NCI-H1048 (cell line): ENCODE results near the gene RAI14.
"Not testable (repeated sequence)": the region's sequence is repeated elsewhere in the genome, so short reads cannot be mapped to it uniquely, and the experiment has no call there.

Experiments
- DNase-seq: peaks from one replicate; lab custom pipeline; 2025; lab: John Stamatoyannopoulos, UW

The RAI14 gene

DNA sequence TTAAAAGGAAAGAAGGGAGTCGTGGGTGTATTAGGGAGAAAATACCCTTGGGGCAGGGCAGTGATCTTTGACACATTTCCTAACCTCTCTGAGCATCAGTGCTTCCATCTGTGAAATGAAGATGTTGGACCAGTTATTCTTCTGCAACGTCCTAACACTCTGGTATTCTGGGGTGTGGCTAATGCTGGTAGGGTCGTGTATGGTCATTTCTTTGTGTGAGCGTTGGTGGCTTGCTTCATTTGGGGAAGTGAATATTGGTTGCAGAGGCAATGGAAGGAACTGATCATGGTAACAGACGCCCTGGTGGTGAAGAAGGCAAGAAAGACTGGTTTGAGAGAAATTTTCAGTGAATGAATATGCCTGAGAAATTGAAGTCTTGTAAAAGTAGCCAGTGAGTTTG lies 114.9 kb downstream of the RAI14 start:
- no peak for DNase-seq

DNA sequence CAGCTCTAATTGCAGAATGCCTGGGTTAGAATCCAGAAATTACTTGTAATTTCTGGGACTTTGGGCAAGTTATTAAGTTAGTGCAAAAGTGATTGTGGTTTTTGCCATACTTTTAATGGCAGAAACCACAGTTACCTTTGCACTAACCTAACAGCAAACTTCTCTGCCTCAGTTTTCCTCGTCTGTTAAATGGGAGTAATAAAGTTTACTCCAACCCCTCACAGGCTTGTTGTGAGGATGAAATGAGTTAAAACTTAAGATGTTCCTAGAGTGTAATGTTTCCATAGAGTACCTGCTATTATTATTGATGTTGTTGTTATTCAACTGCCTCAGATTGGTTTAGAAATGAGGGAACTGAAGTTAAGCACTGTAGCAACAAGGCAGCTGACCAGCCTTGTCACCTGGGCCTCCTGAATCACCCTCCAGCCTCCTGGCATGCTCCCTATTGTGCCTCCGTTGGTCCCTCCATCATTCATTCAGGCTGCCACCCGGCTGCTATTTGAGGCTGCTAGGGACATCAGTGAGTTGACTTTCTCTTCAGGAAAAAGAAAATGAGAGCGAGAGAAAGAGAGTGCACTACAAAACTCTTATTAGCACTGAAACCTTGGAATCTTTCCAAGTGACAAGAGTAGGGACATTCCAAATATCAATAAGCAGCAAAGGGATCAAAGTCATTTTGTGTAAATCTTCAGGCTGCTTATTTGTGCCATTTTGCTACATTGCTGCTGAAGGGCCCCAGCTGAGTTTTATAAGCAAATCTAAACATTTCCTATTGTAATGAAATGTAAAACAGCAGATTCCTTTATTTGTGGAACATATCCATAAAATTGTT lies 116.4 kb downstream of the RAI14 start:
- DNase-seq: no peak

DNA sequence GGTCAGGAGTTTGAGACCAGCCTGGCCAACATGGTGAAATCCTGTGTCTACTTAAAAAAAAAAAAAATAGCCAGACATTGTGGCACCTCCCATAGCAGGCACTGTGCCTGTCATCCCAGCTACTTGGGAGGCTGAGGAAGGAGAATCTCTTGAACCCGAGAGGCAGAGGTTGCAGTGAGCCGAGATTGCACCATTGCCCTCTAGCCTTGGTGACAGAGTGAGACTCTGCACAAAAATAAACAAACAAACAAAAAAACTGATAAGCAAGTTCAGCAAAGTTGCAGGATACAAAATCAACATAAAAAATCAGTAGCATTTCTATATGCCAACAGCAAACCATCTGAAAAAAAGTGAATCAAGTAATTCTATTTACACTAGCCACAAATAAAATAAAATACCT lies 118.0 kb downstream of the RAI14 start:
- DNase-seq: no peak

DNA sequence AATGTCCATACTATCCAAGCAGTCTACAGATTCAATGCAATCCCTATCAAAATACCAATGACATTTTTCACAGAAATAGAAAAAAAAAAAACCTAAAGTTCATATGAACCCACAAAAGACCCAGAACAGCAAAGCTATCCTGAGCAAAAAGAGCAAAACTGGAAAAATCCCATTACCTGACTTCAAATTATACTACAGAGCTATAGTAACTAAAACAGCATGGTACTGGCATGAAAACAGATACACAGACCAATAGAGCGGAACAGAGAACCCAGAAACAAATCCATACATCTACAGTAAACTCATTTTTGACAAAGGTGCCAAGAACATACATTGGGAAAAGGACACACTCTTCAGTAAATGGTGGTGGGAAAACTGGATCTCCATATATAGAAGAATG lies 118.5 kb downstream of the RAI14 start:
- not testable (repeated sequence) for DNase-seq

DNA sequence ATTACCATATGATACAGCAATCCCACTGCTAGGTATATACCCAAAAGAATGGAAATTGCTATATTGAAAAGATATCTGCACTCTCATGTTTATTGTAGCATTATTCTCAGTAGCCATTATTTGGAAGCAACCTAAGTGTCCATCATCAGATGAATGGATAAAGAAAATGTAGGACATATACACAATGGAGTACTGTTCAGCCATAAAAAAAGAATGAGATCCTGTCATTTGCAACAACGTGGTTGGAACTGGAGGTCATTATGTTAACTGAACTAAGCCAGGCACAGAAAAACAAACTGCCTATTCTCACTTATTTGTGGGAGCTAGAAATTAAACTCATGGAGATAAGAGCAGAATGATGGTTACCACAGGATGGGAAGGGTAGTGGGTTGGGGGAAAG lies 119.8 kb downstream of the RAI14 start:
- DNase-seq: no peak

DNA sequence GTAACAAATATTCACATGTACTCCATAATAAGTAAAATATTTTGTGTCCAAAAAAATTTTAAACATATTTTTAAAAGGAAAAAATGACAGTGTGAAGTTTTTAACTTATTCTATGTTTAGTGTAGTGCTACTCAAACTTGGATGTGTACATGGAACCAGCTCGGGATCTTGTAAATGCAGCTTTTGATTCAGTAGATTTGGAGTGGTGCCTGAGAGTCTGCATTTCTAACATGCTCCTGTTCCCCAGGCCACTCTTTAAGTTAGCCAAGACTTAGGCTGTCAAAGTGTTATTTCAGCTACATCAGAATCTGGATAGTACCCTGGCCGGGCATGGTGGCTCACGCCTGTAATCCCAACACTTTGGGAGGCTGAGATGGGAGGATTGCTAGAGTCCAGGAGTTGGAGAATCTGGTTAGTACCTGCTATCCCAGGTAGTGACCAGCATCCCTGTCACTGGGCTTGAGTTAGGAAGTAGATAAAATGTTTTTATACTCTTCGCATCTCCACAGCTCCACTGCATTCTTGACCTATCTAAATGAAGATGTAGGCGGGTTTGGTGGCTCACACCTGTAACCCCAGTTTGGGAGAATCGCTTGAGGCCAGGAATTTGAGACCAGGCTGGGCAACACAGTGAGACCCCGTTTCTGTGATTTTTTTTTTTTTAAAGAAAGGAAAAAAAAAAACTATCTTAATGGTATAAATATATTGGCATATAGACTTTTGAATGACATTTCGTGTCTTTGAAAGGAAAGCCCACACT lies 122.1 kb downstream of the RAI14 start:
- no peak for DNase-seq

DNA sequence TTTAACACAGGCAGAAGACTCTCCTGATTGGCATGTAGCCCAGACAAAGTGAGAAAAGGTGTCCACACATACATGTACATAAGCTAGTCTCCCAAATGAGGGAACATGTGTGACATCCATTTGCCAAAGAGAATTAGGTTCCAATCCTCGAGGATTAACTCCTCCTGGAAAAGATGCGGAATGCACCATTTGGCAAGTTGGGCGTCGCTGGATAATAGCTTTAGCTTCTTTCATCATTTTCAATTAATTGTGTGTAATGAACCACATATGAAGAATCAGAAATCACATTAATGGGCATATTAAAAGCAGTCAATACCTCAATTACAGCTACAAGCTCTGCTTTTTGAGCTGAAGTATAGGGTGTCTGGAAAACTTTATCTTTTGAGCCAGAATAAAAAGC lies 127.8 kb downstream of the RAI14 start:
- not testable (repeated sequence) for DNase-seq

DNA sequence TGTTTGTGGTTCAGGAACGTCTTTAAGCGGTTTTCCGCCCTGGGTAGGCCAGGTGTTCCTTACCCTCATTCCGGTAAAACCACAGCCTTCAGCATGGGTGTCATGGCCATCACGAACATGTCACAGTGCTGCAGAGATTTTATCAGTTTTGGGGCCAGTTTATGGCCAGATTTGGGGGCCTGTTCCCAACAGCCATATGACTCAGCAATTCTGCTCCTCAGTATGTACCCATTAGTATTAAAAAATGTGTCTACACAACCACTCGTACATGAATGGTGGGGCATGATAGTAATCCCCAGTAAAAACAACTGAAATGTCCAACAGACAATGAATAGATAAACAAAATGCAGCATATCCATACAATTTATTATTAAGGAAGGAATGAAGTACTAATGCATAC lies 130.9 kb downstream of the RAI14 start:
- DNase-seq: no peak

DNA sequence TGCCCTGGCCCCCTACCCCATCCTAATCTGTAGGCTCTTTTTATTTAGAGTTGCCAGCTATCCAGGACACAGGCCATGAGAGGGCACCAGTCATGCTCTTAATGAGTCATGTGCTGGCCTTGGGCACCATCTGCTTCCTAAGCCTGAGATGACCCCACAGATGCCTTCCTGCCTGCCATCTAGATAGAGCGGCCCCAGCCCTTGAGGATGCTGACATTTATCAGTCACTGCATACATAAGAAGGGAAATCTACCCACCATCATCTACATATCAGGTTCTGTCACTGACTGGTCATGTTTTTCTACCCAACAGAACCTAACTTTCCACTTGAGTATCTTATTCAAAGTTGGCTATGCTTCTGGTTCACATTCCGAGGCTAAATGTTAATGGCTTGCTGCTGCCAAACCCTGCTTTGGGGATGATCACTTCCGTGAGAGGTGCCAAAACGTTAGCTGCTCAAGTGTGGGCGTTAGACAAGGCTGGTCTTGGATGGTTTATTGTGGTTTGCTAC lies 132.9 kb downstream of the RAI14 start:
- no peak for DNase-seq

DNA sequence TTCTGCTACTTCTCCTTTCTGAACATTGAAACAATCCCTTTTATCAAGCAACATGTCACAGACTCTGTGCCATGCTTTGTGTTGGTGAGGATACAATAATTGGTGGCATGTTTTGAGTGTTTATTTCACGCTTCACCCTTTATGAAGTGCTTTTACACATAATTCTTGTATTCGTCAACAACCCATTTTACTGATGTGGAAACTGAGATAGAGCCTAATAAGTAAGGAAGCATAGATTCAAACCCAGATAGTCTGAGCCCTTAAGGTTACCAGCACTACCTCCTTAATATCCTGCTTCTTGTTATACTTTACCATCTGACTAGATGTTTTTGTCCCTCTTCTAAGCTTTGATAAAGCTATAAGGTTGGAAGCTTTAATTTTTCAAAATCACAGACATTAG lies 133.5 kb downstream of the RAI14 start:
- DNase-seq: no peak

DNA sequence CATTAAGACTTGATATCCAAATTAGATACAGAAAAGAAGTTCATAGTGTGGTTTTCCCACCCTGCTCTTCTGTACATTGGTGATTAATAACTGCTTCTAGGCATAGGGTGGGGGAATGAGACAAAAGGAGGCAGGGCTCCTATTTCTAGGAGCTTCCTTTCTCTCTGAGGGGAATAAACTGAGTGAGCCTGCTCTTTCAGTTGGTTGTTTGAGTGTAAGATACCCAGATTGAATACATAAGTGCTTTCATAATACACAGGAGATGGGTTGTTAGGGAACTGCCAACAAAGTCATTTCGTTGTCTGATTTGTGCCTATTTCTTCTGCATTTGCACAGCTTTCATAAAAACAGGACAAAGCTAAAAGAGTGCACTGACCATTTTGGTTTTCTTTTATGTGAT lies 133.9 kb downstream of the RAI14 start:
- DNase-seq: no peak

DNA sequence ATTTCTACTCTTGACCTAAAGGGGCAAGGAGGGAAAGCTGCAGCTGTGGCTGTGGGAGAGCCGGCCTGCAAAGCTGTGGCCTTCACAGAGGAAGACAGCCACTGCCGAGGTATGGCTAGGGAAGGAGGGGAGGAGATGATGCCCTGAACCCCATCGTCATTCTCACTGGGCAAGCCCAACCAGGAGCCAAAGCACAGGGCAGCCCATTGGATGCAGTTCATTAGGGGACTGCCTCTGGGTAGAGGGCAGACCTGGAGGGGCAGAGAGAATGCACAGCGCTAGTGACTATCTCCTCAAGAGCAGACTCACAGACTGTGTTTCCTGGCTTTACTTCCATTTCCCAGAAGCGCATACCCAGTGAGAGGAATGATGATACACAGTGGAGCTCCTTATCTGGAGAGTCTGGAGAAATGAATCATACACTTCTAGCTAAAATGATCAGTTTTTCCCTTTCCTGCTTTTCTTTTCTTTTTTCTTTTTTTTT lies 135.7 kb downstream of the RAI14 start:
- DNase-seq: no peak

DNA sequence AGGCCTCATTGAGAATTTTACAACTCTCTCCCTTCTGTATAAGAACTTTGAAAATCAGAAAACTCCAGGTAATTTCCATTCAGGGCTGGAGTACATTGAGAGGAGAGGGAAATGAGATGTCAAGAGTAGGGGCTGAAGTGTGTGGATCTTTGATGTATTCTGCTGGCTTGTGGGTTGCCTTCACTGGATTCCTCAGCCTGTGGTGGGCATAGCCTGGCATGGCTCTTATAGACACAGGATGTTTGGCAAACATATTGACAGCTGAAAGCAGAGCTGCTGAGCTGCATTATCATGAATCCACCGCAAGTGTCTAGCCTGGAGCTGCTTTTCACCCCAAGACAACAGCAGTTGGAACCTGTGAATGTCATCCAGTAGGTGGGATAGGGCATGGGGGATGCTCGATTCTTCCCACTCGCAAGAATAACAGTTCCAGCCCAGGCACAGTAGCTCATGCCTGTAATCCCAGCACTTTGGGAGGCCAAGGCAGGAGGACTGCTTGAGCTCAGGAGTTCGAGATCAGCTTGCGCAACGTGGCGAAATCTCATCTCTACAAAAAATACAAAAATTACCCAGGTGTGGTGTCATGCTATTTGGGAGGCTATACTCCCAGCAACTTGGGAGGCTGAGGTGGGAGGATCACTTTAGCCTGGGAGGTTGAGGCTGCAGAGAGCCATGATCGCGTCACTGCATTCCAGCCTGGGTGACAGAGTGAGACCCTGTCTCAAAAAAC lies 146.9 kb downstream of the RAI14 start:
- no peak for DNase-seq

DNA sequence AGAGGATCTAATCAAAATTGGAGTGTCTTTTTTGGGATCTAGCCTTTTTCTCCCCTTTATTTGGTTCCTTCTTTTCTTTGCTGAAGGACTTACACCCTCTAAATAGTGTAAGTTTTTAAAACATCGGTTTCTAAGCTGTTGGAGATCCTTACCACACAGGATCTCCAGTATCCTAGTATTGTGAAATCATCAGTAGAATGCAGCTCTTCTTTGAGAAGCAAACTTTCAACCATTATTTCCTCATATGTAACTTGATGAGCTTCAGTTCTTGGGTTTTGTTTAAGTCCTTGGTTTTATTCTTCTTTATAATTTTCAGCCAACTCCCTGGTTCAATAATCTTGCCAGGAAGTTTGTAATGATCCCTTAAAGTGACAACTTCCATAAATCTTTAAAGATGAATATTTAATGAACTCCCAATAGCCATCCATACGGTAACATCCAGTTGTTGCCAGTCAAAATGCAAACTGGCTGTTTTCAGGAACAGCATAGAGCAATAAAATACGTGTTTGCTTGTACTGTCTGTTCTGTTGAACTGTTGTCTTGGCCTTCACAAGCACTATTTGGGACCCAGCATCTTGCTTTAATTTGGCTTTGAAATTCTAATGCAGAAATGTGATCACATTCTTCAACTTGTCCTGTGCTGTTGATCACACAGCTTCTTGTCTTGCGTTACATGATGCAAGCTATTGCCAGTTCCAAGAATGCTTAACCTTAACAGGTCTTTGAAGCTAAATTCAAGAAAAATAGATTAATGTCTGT lies 148.0 kb downstream of the RAI14 start:
- no peak for DNase-seq

DNA sequence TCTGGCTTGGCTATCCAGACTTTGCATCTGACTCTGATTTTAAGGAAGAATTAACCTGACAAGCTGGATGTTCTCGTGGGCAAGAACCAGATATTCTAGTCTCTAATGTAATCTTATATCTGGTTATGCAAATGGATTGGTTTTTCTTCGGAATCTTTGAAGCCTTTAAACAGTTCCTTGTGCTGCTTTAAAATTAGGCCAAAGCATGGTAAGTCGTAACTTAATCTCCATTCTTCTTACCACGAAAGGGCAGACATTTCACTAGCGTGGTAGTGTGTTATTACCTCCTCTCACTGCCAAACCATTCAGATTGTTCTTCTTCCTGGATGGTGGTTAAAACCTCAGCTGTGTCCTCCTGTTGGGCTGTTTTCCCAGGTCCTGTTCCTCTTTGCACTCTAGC lies 148.8 kb downstream of the RAI14 start:
- no peak for DNase-seq

DNA sequence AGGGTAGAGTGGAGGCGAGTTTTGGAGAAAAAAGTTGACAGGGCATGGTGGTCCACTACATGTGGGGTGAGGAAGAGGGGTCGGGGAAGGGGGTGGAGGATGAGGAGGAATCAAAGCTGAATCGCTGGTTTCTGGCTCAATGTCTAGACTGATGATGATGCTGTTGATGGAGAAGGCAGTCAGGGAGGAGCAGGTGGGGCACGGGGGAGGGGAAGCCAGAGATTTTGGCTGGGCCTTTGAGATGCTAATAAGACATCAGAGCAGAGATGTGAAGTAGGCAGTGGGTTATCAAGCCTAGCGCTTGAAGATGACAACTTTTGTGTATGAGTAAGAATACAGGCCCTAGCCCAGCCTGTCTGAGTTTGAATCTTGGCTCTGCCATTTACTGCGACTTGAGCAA lies 150.4 kb downstream of the RAI14 start:
- no peak for DNase-seq

DNA sequence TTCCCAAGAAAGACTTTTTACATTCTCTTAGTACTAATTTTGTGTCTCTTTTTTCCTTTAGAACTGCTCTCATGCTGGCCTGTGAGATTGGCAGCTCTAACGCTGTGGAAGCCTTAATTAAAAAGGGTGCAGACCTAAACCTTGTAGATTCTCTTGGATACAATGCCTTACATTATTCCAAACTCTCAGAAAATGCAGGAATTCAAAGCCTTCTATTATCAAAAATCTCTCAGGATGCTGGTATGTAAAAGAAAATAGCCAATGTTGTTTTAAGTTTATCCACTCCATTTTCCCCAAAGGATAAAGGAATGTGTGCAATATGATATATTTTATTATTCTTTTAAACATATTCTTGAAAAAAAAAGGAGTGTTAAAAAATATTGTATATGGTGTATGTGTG lies 155.6 kb downstream of the RAI14 start:
- no peak for DNase-seq

DNA sequence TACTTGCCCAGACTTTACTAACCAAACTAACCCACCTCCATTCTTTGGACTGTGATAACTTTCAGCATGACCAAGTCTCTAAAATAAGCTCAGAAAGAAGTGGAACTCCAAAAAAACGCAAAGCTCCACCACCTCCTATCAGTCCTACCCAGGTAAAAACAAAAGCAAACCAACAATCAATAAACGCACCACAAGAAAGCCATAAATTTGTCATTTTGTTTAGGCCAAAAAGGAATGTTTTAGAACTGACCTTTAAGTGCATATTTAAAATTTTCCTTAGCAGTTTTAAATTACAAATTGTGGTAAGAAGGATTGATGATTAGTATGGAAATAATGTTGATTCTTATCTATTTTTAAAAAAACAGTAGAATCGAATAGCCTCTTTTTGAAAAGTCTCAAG lies 157.4 kb downstream of the RAI14 start:
- DNase-seq: no peak

DNA sequence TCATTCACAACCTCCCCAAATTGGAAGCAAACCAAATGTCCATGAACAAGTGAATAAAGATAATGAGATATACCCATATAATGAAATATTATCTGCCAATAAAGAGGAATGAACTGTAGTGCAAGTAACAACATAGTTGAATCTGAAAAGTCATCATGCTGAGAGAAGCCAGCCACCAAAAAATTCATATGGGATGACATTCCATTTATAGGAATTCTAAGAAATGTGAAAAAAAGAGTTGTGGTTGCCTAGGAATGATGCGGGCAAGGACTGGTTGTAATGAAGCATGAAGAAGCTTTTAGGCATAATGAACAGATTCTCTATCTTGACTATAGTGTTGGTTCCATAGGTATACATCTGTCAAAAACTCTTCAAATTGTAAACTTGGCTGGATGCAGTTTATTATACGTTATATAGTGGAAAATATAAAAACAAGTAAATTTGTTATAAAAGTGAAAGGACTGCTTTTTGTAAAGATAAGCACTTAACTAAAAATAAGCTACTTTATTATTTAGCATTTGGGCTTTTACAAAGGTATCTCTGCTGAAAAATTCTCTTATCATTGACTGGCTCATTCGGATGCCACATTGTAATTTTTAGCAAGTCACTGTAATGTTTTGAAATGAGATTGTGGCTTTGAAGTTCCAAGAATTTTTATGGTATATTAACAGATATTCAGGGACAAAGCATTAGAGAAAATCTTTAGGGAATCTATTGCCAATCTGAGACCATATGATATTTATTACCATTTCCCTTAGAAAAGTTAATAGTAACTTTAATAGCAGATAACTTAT lies 161.6 kb downstream of the RAI14 start:
- DNase-seq: no peak

DNA sequence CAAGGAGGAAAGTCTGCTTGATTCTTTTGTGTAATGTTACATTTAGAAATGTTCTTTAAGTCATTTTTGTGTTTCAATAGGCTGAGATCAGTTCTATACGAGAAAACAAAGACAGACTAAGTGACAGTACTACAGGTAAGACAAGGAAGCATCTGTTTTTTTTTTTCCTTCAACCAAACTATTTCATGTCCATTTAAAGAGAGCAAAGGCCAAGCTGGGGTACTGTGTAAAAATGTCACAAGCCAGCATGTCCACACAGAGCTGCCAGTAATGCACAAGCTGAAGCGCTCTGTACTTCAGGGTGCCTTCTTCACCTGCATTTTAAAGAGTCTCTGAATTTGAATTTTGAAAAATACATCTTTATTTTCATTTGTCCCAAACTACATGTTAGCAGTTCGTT lies 162.6 kb downstream of the RAI14 start:
- DNase-seq: no peak

DNA sequence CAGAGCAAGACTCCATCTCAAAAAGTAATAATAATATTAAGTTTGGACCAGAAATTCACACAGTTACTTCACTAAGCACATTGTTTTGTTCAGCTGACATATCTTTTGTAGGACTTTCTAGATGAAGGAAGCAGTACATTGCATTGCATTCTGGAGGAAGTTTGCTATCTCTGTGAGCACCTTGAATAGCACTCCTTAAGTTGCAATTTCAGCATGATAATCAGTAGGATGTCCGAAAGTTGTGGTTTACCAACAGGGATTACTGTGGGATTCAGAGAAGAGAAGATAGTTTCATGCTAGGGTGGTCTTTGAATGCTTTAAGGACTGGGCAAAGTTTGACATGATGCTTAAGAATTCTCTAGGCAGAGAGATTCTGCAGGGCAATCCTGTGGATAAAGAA lies 164.5 kb downstream of the RAI14 start:
- no peak for DNase-seq
